Ureter (tissue), 1 donor: Measurements from ENCODE around the gene GNAS-AS1. TPM values are rescaled to one million over a fixed set of nuclear protein-coding genes. Genes with fewer than 3 reads are reported as not detected.

Experiments used
- DNase-seq: peaks from one replicate; pipeline ENCODE4 v3.0.0-alpha.2; 2020; ENCODE audit warnings: low spot score
- total RNA-seq: library from RNA; stranded (reverse); gene quantifications from one replicate; pipeline ENCODE4 v1.2.4, GENCODE V29; 2023
- donor health status: DM: yes; HTN: yes; CAD: no.

Gene GNAS-AS1
- total RNA-seq, 1 donor from 2014 or later, result 2.4 TPM

DNA sequence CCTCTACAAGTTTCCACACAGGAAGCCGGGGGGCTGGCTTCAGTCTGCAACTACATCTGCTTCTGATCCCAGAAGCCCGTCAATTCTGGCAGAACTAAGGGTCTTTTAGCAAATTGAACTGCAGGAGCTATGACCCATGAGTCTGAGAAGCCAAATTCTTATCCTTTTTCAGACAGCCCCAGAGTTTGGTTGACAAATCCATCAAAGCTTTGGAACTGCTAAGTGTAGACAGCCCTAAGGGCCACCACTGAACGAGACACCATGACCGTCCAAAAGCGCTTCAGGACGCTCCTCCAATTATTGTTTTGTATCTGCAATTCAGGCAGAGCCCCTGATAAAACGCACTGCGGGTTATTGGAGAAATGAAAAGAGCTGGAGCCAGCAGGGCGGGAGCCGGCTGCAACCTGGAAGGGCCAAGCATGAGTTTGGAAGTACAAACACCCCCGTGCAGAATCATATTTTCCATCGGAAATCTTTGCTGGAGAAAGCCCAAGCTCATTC, 67.1 kb downstream of the GNAS-AS1 start:
- DNase-seq, result no peak

DNA sequence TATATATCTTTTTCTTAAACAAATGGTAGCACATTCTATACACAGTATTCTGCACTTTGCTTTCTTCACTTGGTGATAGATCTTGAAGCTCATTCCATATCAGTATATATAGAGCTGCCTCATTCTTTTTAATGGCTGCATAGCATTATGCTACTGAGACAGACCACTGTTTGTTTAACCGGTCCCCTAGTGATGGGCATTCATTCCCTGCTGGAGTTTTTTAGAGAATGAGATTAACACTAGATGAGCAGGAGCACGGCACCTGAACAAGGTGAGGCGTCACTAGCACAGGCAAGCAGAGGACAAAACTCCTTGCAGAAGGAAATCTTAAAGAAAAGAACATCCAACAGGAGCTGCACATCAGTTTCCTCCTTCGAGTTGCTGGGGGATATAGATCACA, 69.6 kb downstream of the GNAS-AS1 start:
- no peak for DNase-seq

GRCh38 chr20:58778760-58779159, 71.9 kb downstream of the GNAS-AS1 start:
- DNase-seq, result no peak

DNA sequence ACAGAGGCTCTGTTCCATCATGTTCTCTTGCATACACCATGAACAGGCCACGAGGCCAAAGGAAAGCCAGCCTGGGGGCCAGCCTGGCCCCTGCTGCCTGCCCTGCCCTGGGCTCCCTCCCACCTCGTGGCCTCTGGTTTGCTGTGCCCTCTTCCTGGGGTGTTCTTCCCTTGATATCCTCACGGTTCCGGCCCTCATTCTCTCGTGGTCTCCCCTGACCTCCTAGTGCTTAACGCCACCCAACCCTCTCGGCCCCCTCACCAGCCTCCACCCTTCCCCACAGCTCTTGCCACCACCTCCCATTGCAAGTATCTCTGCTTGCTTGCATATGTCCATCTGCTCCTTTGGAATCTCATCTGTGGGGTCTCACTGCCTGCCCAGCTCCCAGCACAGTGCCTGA, 73.0 kb downstream of the GNAS-AS1 start:
- DNase-seq, result no peak

GRCh38 chr20:58776109-58776508, 74.6 kb downstream of the GNAS-AS1 start:
- no peak for DNase-seq

DNA sequence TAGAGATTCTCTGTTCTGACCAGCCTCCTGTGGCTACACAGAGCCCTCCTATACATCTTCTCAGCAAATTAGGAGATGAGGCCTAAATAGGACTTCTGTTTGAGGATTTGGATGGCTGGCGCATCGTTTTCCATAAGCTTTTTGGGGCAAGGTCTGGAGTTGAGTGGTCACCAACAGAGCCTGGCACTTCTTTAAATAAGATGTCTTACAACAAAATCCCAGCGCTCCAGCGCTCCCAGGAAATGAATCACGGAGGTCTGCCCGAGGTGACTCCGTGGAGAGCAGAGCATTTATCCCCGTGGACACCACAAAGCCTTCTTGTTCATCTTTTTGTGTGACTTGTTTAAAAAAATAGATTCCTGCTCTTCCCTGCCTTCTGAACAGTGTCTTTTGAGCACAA, 75.3 kb downstream of the GNAS-AS1 start:
- no peak for DNase-seq

DNA sequence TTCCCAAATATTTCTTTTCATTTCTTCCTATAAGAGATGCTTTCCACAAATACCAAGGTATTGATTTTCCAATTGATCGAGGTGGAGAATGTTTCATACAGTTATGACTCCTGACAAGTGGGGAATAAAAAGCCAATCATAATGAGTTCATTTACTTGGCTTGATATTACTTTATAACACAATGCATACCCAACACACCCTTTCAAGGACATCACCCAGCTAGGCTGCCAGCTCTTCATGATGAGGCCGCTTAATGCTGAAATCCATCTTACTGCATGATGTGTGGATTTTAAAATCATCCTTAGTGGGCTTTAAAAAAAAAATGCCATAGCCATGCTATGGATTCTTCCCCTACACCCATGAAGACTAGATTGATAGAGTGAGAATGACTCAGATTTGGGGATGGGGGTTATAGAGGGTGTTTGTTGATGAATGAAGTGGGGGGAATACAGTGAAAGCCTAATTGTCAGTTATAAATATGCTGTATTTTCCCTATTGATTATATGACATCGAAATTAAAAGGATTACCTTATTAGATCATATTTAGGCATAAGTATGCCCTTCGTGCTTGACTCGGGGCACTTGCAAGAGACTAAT, 75.9 kb downstream of the GNAS-AS1 start:
- DNase-seq, result no peak

- no peak for DNase-seq
These were observed 76.5 kb downstream of the GNAS-AS1 start for GRCh38 chr20:58774214-58774613.

DNA sequence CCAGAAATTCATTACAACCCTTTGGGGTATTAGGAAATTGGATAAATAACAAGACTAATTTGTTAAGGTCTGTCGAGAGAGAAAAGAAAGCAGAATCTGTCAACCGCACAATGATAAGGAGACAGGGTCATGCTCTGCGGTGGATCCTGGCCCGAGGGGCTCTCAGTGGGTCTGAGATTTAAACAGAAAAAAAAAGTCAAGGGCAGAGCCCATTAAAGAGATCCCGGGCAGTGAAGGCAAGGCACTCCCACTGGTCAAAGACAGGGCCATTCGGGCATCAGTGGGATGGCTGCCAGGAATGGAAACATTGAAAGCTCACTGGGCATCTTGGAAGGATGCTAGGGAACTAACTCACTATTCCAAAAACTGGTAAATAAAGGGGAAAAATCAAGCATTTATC, 77.9 kb downstream of the GNAS-AS1 start:
- DNase-seq, result no peak

Other genes with a start within 250 kb of the GNAS-AS1 start
- gene STX16, start 199.6 kb downstream of the GNAS-AS1 start, total RNA-seq, result 84.4 TPM
- gene NPEPL1, start 158.1 kb downstream of the GNAS-AS1 start, total RNA-seq, result 50.4 TPM
- 940 TPM for gene GNAS, start 1.8 kb upstream of the GNAS-AS1 start, total RNA-seq
- 70.6 TPM for gene NELFCD, start 130.4 kb upstream of the GNAS-AS1 start, total RNA-seq
- 116 TPM for gene CTSZ, start 156.4 kb upstream of the GNAS-AS1 start, total RNA-seq
- gene TUBB1, start 168.5 kb upstream of the GNAS-AS1 start, total RNA-seq, result not detected
- 77.7 TPM for gene ATP5F1E, start 181.4 kb upstream of the GNAS-AS1 start, total RNA-seq
- 62.1 TPM for gene PRELID3B, start 191.9 kb upstream of the GNAS-AS1 start, total RNA-seq